ENCODE measurements around the gene VWA2.
"Not testable (repeated sequence)": the region's sequence is repeated elsewhere in the genome, so short reads cannot be mapped to it uniquely, and the experiment has no call there.

Gene VWA2

DNA sequence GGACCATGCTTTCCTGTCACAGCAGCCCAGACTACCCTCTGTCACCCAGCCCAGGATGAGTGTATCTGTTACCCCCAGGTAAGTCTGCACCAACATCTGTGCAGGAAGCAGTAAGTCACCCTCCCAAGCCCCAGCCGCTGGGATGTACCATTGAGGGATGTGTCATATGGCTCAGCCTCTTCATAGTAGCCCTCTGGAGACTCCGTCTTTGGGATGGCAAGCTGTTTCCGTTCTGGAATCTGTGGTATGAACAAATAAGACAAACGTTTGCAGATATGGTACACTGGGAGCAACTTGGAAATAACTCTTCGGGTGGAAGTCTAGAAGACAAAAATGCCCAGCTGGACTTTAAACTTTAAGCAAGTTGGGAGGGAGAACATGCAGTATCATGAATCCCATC lies 84.0 kb downstream of the VWA2 start:
- Histone ChIP-seq H4K20me1 (no peaks in the 10 kb centered on the region), H3K9ac (no peak overlapping the region), H3K4me3 (no peak overlapping the region), H3K27me3 (no peaks in the 10 kb centered on the region), H3K4me1 (peaks cover 0 to 10% (median 3%) of the 10 kb centered on the region in 10 experiments; a peak in 7 of 20 replicates), H3K27ac (no peak overlapping the region), H3K36me3 (no peaks in the 10 kb centered on the region), H3K9me3 (replicated peaks in 1 of 11) (no peaks in the 10 kb centered on the region), H3K4me2 (no peak overlapping the region)
- TF ChIP-seq Cebpa-rat (IDR thresholded peaks at IDR 0.05): no peak

DNA sequence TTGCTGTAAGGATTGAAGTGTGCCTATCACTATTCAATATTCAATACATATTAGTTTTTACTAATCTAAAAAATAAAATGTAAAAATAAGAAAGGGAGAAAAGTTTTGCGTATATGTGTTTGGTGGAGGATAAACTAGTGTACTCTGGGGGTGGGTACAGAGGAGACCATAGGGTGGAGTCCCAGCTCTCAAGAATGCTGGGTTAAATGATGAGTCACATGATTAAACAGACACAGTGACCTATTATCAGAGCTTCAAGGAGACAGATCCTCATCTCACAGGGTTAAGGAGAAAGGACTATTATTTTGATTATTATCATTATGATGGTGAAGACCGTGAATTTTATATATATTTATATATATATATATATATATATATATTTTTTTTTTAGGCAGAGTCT lies 87.7 kb downstream of the VWA2 start:
- no peaks in the 10 kb centered on the region for H3K36me3 ChIP-seq
- no peak for TF ChIP-seq Cebpa-rat (IDR thresholded peaks at IDR 0.05)
- H3K27me3 ChIP-seq: no peaks in the 10 kb centered on the region
- H3K9me3 ChIP-seq (replicated peaks in 1 of 11): no peaks in the 10 kb centered on the region
- no peaks in the 10 kb centered on the region for H4K20me1 ChIP-seq
- no peak overlapping the region for H3K9ac ChIP-seq
- H3K4me1 ChIP-seq: peaks cover 10 to 34% (median 25%) of the 10 kb centered on the region in 10 experiments
- H3K4me3 ChIP-seq: no peak overlapping the region
- H3K27ac ChIP-seq: no peak overlapping the region
- no peak overlapping the region for H3K4me2 ChIP-seq

DNA sequence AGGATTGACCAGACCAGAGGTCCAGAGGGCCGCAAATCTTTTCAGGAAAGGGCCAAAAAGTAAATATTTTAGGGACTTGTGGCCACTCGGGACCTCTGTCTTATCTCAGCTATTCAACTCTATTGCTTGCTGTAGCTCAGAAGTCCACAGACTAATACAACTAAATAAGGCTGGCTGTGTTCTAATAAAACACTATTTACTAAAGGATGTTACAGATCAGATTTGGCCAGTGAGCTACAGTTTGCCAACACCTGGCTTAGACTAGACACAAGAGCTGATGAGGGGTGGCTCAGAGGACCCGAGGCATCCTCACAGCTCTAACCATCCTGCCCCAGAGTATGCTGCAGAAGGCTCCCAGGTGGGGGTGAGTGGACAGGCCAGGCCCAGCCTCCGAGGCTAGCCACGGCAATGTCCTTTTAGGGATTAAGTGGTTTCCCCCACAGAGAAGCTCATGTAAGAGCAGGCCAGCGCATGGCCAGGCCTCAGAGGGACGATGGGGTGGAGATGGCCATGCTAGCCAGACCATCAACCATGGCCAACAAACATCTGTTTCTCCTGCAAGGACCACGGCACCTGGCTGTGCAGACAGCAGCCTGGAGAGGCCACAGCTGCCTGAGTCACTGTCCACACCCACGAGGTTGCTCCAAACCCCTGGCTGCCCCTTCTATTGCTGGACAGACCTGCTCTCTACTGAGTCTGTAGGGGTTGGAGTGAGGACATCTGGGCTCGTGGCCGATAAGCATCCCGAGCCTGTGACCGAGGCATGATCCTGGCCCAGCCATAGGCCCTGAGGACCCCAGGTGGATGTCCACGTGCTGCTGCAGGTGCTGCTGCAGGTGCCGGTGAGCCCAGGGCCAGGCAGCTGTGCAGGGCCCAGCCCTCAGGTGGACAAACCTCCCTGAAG lies 88.7 kb downstream of the VWA2 start:
- Histone ChIP-seq H3K27ac (no peak overlapping the region), H3K4me2 (no peak overlapping the region), H3K4me3 (no peak overlapping the region), H3K27me3 (no peaks in the 10 kb centered on the region), H4K20me1 (no peaks in the 10 kb centered on the region), H3K9ac (no peak overlapping the region), H3K36me3 (no peaks in the 10 kb centered on the region), H3K9me3 (replicated peaks in 1 of 11) (no peaks in the 10 kb centered on the region), H3K4me1 (peaks cover 19 to 44% (median 34%) of the 10 kb centered on the region in 10 experiments)
- no peak for TF ChIP-seq Cebpa-rat (IDR thresholded peaks at IDR 0.05)

DNA sequence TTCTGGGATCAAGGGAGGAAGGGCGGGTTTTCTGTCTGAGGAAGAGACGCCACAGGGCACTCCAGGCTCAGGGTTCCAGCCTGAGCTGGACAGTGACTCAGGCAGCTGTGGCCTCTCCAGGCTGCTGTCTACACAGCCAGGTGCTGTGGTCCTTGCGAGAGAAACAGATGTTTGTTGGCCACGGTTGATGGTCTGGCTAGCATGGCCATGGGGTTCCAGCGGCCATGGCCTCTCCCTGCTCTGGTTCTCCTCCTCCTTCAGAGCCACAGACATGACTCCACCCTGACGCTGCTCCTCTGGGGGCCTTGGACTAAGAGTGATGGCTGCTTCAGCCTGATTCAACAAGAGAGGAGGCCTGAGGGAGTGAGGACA lies 89.4 kb downstream of the VWA2 start:
- Histone ChIP-seq H4K20me1 (no peaks in the 10 kb centered on the region), H3K27ac (no peak overlapping the region), H3K9me3 (replicated peaks in 1 of 11) (no peaks in the 10 kb centered on the region), H3K27me3 (no peaks in the 10 kb centered on the region), H3K4me1 (peaks cover 24 to 50% (median 40%) of the 10 kb centered on the region in 10 experiments), H3K36me3 (no peaks in the 10 kb centered on the region), H3K4me2 (peak overlapping the region in 3 of 11 experiments; percentile 41 to 57 (median 52); a peak in 1 of 22 replicates), H3K9ac (no peak overlapping the region), H3K4me3 (no peak overlapping the region)
- TF ChIP-seq Cebpa-rat (IDR thresholded peaks at IDR 0.05): no peak

DNA sequence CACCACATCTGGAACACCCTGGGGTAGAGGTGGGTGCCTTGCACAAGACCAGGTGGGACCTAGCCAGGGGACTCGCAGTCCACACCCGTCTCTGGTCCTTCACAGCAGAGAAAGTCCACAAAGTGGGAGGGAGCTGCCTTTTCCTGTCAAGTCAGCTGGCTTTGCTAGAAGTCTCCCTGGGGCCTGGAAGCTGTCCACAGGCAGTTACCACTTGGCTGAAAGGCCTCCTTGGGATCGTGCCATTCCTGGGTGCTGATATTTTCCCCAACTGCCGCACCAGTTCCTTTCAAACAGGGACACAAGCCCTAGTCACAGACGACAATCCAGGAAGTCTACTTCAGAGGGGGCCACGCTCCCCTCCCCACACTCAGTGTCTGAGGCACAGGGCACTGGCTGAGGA lies 89.8 kb downstream of the VWA2 start:
- Histone ChIP-seq H3K4me1 (peaks cover 25 to 55% (median 44%) of the 10 kb centered on the region in 10 experiments), H3K36me3 (no peaks in the 10 kb centered on the region), H4K20me1 (no peaks in the 10 kb centered on the region), H3K9me3 (replicated peaks in 1 of 11) (no peaks in the 10 kb centered on the region), H3K4me2 (peak overlapping the region in 7 of 11 experiments; percentile 6 to 57 (median 38); a peak in 10 of 22 replicates), H3K9ac (no peak overlapping the region), H3K4me3 (no peak overlapping the region), H3K27ac (no peak overlapping the region), H3K27me3 (no peaks in the 10 kb centered on the region)
- no peak for TF ChIP-seq Cebpa-rat (IDR thresholded peaks at IDR 0.05)

DNA sequence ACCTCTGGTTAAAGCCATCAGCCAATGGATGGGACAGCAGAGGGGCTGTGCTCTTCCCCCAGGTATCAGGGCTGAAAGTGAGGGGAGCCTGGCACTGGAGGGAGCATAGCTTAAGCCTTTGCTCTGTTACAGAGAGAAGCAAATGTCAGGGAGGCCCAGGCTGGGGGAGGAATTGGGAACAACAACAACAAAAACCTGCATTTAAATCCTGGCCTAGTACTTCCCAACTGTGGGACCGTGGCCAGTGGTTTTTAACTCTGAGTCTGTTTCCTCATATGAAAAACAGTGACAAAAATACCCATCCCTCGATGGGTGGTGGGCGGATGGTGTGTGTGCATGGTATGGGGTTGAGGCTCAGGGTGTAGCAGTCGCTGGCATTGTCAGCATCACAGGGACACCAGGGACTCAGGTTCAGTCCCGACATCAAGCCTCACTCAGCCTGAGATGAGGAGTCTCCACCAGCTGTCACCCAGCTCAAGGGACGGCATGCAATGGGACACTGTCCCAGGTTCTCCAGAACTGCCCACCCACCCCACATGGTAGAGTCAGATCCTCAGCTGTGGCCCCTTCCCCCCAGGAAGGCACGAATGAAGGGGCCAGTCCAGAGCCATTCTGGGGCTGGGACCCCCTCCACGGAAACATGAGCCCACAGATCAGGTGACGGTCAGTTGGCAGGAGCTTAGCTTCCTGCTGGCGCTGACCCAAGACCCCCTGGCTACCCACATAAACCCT lies 90.7 kb downstream of the VWA2 start:
- Histone ChIP-seq H3K27ac (no peak overlapping the region), H4K20me1 (no peaks in the 10 kb centered on the region), H3K4me1 (peaks cover 34 to 64% (median 53%) of the 10 kb centered on the region in 10 experiments), H3K9ac (no peak overlapping the region), H3K27me3 (no peaks in the 10 kb centered on the region; a peak in 1 of 22 replicates), H3K4me2 (peak overlapping the region in 10 of 11 experiments; percentile 2 to 57 (median 32); a peak in 19 of 22 replicates), H3K4me3 (no peak overlapping the region), H3K36me3 (no peaks in the 10 kb centered on the region), H3K9me3 (replicated peaks in 1 of 11) (no peaks in the 10 kb centered on the region)
- TF ChIP-seq Cebpa-rat (IDR thresholded peaks at IDR 0.05): no peak

DNA sequence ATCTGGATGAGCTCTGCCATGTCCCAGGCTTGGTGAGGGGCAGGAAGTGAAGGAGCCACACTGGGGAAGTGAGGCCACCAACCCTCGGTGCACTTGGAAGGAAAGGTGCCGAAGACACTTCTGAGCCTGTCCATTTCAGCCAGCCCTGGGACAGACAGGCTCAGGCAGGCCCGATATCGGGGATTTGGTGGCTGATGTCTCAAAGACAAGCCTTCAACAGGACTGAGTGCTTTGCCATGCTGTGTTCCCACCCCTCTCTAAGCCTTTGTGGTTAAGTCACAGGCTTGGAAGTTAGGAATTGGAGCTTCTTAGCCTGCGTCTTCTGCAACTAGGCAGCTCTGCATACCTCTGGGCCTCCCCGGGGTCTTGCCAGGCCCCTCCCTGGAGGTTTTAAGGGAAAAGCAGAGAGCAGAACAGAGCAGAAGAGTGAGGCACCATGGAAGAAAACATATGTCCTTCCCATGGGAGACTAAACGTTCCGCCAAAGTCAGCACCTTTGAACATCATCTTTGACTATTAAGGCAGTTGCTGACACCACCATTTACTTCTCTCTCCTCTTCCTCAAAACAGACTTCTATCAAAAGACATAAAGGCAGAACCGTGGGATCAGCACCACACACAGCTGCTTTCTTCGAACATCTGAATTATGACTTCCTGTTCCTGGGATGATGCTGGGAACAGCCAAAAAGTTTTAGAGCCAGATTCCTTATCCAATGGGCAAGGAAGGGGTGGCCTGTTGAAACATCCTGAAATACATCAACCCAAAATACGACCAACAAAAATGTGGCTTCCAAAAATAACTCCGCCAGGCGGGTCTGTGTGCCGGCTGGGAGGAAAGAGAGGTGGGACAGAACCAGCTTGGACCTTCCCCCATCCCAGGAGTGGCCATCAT lies 93.5 kb downstream of the VWA2 start:
- TF ChIP-seq Cebpa-rat (IDR thresholded peaks at IDR 0.05): no peak
- H3K4me1 ChIP-seq: peaks cover 49 to 82% (median 69%) of the 10 kb centered on the region in 10 experiments
- H3K27ac ChIP-seq: no peak overlapping the region
- no peak overlapping the region for H3K4me3 ChIP-seq
- H4K20me1 ChIP-seq: no peaks in the 10 kb centered on the region
- H3K9me3 ChIP-seq (replicated peaks in 1 of 11): no peaks in the 10 kb centered on the region
- H3K36me3 ChIP-seq: no peaks in the 10 kb centered on the region
- H3K4me2 ChIP-seq: peak overlapping the region; percentile 43 to 73 (median 62)
- no peak overlapping the region for H3K9ac ChIP-seq
- H3K27me3 ChIP-seq: no peaks in the 10 kb centered on the region; a peak in 1 of 22 replicates

DNA sequence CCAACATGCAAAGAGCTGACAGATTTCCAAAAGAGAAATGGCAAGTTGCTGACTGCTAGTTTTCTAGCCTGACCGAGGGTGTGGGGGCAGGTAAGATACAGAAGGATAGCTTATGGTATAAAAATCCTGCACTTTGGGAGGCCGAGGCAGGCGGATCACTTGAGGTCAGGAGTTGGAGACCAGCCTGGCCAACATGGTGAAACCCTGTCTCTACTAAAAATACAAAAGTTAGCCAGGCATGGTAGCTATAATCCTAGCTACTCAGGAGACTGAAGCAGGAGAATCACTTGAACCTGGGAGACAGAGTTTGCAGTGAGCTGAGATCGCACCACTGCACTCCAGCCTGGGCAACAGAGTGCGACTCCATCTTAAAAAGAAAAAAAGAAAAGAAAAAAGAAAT lies 94.4 kb downstream of the VWA2 start:
- not testable (repeated sequence) for H3K27ac ChIP-seq; H4K20me1 ChIP-seq; H3K36me3 ChIP-seq; H3K27me3 ChIP-seq; H3K4me3 ChIP-seq; H3K9me3 ChIP-seq (replicated peaks in 1 of 11); H3K9ac ChIP-seq
- peak overlapping the region; percentile 43 to 73 (median 62); a peak in 15 of 22 replicates for H3K4me2 ChIP-seq
- H3K4me1 ChIP-seq: peaks cover 49 to 82% (median 69%) of the 10 kb centered on the region in 10 experiments

DNA sequence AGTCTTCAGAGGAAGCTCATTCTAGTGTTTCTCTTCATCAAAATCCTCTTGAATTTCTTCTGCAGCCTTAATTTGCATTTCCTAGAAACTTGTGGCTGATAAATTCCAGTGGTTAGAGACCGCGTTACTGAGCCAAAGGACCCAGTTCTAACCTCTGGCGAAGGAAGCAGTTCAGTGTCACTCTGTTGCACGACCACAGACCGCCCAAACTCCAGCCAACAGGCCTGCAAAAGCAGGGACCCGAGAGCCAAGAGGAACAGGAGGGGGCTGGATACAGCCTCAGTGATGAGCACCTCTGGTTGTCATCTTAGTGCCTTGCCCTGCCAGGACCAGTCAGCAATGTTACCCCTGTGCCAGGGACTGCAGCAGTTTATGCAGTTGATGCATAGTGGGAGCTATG lies 95.2 kb downstream of the VWA2 start:
- H3K4me1 ChIP-seq: peaks cover 47 to 73% (median 62%) of the 10 kb centered on the region in 10 experiments
- TF ChIP-seq Cebpa-rat (IDR thresholded peaks at IDR 0.05): no peak
- H4K20me1 ChIP-seq: no peaks in the 10 kb centered on the region
- no peak overlapping the region for H3K9ac ChIP-seq
- H3K4me3 ChIP-seq: no peak overlapping the region
- no peaks in the 10 kb centered on the region for H3K9me3 ChIP-seq (replicated peaks in 1 of 11)
- no peaks in the 10 kb centered on the region; a peak in 1 of 22 replicates for H3K27me3 ChIP-seq
- H3K4me2 ChIP-seq: peak overlapping the region; percentile 14 to 69 (median 60); a peak in 21 of 22 replicates
- H3K27ac ChIP-seq: no peak overlapping the region
- no peaks in the 10 kb centered on the region for H3K36me3 ChIP-seq

Data from BLaER1 treated with 17β-estradiol and CSF1 and Interleukin-3, amounts not matched to agents 10 nM and 100 nM (cell line).